ENCODE measurements around the gene ZNF599. TPM values are rescaled to one million over a fixed set of nuclear protein-coding genes. Genes with fewer than 3 reads are reported as not detected.
"Not testable (repeated sequence)": the region's sequence is repeated elsewhere in the genome, so short reads cannot be mapped to it uniquely, and the experiment has no call there.

Gene ZNF599
- 5.3 TPM for polyA plus RNA-seq (2013, experiment 1 of 2; ENCODE audit: insufficient read length)
- polyA plus RNA-seq (2013, experiment 2 of 2; ENCODE audit: insufficient read length) = 5.7 TPM

DNA sequence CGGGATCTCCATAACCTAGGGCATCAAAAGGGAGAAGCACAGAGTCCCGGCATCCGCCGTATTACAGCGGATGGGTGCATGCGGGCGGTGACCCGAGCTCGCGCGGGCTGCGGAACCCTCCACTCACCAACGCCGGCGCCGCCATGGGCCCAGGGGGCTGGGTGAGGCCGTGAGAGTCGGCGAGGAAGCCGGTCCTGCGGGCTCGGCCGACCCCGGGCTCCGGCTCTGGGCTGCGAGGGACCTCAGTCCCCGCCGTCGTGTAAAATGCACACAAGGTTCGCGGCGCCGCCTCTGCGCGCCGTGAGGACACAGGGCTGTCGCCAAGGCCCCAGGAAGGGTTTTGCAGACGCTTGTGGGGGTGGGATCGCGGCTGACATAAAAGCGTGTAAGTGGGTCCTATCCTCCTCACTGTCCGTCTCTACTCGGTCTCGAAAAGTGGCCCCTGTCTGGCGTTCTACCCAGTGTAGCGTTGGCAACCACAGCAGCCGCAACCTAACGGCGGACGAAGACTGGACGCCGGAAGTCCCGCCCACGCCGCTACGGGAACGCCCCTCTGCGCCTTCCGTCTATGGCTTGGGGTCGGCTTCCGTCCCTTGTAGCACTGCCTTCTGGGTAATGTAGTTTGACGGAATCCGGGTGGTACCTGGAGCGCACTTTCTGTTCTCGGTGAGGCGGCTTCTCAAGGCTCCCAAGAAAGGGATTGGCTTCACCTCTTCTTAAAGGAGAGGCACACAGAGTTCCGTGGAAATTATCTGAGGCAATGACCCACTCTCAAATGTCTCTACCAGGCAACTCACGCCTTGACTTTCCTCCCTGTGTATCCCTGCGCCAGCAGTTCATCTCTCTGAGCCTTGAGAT, at the start of gene ZNF599:
Gene ZNF599 (minus strand): TSS at position 519 of the 858 bp plus-strand sequence. CDS start 374 bp downstream, at position 145.
- peak; percentile 89 for DNase-seq

DNA sequence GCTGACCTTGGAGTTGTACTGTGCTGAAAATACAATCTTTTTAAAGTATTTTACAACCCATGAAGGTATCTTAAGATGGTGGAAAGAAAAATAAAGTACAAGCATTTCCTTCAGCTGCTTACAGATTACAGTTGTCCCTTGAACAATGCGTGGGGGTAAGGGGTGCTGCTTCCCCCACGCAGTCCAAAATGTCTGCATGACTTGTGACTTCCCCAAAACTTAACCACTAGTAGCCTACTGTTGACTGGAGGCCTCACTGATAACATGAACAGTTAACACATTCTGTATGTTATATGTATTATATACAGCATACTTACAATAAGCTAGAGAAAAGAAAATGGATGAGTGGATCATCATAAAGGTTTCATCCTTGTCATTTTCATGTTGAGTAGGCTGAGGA, 45.3 kb upstream of the ZNF599 start:
- DNase-seq = no peak

DNA sequence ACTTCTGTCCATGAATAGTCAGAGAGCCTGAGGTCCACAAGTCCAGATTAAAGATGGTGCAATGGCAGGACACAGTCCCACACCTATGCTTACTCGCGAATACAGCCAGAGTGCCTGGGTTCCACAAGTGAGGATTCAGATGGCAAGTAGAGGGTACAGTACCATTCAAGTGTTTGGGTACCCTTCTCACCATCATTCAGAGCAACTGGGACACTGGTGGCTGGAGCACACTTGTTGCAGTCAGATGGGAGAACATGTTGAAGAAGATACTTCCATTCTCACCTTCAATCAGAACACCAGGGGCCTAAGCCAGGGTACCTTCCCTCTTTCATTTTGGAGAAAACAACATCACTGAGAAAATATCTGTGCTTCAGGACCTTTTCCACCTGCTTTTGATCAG, 43.7 kb upstream of the ZNF599 start:
- DNase-seq = no peak

DNA sequence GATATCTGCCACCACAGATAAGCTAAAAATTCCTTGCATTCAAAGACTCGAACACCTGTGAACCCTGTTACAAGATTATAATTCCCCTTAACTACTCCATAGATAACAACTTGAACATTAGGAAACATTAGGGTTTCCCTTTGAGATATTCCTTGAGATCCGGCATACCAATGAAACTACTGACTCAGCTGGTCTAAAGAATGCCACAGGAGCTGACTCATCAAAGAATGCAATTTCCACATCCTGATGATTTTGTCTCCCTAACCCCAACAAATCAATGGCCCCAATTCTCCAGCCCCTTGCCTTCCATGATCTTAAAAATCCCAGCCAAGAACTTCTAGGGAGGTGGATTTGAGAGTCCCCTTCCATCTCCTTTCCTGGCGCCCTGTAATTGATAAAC, 35.6 kb upstream of the ZNF599 start:
- peak; percentile 49 for DNase-seq

DNA sequence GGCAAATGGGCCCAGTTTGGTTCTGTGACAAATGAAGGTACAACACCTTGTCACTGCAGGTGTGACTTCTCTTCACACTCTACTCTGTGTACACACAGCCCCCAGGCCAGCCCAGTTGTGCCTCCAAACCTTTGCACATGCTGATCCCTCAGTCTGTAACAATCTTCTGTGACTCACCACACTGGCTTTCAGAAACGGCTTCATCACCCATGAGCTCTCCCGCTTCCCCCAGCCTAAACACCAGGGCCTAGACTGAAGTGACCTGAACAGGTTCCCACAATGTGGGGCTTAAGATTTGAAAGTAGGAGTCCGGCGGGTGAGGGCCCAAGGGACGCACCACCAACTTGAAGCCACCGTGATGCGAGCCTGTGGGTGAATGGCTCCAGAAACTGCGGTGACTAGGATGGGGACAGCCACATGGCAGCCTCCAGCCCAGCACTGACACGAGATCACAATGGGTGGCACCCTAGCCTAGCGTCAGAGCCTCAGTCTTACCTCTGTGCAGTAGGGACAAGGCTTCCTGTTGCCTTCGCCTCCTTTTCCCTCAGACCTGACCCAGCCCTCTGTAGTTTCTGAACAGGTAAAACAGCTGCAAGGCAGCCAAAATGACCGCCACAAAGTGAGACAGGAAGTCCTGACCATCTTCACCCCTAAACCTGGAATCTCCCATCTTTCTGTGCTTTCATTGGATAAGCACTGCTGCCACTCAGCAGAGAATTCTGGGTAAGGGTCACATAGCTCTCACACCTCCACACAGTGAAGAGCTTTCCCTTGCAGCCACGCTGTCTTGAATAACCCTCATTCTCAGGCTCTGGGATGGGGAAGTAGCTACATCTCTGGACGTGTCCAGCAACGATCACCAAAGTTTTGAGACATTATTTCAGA, 34.2 kb upstream of the ZNF599 start:
- DNase-seq = no peak

DNA sequence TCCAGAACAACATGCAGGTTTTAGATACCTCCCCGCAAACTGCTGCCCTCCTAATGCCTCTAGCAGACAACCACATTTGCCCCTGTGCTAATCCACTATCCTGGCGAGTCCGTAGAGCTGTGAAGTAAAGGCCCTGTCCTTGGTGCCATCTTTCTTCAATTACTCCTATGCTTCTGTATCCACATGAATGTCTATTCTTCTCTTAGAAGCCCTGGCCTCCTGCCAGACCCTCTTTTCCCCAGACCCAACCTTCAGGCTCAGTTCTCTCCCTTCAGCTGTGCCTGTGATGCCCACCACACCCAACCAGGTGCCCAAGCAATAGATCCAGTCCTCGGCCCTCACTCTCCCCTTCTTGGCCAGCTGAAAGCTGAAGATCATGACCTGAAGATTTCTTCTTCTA, 31.1 kb upstream of the ZNF599 start:
- DNase-seq = no peak

DNA sequence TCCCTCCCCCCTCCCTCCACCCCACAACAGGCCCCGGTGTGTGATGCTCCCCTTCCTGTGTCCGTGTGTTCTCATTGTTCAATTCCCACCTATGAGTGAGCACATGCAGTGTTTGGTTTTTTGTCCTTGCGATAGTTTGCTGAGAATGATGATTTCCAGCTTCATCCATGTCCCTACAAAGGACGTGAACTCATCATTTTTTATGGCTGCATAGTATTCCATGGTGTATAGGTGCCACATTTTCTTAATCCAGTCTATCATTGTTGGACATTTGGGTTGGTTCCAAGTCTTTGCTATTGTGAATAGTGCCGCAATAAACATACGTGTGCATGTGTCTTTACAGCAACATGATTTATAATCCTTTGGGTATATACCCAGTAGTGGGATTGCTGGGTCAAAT, 23.9 kb upstream of the ZNF599 start:
- not testable (repeated sequence) for DNase-seq

DNA sequence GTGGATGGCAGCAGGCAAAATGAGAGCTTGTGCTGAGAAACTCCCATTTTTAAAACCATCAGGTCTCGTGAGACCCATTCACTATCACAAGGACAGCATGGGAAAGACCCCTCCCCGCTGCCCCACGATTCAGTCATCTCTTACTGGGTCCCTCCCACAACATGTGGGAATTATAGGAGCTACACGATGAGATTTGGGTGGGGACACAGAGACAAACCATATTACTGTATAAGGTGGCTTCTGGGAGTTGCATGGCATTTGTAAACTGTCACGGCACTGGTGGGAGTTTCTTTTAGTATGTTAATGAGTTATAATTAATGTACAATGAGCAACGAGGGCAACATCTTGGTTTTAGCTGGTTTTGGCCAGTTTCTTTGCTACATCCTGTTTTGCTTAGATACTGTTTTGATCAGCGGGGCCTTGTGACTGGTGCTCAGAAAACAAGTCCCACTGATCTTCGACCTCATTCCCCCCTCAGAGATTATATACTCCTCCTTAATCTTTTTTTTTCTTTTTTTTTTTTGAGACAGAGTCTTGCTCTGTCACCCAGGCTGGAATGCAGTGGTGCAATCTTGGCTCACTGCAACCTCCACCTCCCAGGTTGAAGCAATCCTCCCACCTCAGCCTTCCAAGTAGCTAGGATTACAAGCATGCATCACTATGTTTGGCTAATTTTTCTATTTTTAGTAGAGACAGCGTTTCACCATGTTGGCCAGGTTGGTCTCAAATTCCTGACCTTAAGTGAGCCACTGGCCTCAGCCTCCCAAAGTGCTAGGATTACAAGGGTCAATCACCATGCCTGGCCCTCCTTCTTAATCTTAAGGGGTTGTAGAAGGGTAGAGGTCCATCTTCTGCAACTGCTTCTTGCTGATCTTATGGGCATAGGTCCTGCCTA, 21.3 kb upstream of the ZNF599 start:
- DNase-seq = no peak

DNA sequence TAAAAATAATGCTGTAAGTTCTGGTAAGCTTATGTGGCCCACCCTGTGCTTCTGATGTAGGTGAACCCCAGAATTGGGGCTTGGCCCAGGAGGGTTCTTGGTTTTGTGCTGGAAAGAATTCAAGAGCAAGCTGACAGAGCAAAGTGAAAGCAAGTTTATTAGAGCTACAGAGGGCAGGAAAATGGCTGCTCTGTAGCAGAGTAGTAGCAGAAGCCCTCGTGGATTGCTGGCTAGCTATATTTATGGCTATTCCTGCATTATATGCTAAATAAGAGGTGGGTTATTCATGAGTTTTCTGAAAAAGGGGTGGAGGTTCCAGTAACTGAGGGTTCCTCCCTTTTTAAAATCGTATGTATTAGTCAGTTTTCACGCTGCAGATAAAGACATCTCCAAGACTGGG, 20.6 kb upstream of the ZNF599 start:
- no peak for DNase-seq

DNA sequence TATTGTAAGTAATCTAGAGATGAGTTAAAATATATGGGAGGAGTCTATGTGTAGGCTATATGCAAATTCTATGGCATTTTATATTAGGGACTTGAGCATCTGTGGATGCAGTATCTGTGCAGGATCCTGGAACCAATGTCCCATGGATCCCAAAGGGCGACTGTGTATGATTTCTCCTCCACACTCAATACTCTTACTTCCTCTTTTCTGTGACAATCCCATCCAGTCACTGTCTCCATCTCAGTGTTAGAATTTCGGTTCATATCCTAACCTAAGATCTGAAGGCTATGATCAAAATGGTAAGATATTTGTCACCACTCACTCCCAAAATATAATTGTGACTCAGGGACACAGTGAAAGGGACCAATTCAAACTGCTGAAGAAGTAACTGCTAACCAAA, 15.1 kb upstream of the ZNF599 start:
- no peak for DNase-seq

DNA sequence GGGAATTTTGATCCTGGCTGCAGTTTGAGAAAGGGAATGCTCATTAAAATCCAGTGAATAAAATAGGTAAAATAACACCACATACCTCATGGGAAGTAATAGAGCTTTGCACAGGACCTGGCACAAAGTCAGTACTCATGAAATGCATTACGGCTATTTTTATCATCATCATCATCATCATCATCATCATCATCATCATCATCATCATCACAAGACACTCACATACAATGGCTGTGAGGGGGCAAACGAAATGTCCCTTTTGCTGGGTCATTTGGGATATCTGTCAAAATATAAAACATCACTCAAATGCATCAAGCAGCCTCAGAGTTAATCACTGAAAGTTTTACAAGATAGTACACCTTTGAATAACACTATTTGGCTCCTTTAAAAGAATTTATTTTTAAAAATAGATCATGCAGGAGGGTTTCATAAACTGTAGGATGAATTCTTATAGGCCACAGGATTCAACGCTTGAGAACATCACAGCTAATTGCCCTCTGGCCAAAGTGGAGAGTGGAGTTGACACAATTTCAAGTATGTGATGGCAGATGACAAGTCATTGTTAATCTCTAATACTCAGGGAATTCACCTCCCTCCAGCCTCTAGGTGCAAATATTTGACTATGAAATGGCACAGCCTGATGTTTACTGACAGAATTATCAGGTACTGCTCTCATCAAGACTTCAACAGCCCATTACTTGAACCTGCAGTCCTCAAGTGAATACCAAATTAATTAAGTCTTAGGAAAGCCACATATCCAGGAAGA, 14.2 kb upstream of the ZNF599 start:
- no peak for DNase-seq

DNA sequence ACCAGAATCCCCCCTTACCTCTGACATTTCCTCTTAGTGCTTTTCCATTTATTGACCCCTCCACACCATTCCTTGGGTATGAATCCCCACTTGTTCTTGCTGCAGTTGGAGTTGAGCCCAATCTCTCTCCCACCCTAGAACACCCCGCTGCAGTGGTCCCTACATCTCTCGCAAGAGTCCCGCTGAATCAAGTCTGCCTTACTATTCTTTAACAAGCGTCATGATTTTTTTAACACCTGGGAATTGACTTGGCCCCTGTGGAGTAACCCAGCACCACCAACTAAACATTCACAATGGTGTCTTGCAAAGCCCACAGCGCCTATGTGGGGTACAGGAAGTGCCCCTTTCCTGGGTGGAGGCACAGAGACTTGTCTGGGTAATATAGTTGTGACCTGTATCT, 13.2 kb upstream of the ZNF599 start:
- DNase-seq = no peak

DNA sequence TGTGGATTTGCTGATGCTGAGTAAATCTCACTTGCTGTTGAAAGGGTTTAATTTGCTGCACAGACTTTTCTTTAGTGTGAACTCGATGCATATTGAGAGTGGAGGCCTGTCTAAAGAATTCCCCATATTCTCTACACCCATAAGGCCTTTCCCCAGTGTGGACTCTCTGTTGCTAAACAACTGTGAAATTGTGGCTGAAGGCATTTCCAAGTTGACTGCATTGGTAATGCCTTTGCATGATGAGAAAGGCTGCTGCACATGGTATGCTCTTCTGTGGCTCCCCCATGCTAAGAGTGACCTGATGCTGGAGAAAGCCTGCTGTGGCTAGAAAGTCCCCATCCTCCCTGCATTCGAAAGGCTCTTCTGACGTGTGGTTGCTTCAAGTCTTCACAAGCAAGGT, 6.6 kb upstream of the ZNF599 start:
- no peak for DNase-seq

DNA sequence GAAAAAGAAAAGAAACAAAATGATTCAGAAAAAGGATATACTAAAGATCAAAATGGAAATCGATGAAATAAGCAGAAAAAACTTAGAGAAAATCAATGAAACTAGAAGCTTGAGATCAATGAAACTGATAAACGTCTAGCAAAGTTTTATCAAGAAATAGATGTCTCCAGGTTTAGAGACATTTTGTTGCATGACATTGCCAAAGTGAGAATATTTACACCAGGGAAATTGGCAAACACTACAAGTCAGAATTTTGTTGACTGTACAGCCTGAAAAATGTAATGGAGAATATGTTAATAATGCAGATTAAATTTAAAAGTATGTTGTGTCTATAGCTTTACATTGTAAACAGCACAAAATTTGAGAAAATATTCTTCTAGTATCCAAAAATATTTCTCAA, 5.3 kb upstream of the ZNF599 start:
- DNase-seq = no peak

DNA sequence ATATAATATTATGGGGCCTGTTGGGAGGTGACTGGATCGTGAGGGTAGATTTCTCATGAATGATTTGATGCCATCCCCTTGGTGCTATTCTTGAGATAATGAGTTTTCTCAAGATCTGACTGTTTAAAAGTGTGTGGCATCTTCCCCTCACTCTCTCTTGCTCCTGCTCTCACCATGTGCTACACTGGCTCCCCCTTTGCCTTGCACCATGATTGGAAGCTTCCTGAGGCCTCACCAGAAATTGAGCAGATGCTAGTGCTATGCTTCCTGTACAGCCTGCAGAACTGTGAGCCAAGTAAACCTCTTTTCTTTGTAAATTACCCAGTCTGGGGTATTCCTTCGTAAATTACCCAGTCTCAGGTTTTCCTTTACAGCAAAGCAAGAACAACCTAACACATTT, 1.8 kb upstream of the ZNF599 start:
- no peak for DNase-seq

DNA sequence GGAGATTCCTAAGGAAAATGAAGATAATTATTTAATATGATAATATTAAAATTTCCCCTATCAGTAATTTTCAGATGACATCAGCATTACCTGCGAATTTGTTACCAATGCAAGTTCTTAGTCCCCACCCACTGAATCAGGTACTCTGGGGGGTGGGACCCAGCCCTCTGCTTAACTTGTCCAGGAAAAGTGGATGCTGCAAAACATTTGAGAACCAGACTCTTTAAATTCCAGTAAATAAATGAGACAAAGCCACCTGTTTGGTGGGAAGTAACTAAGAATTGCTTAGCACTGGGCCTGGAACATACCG, 495 bp upstream of the ZNF599 start:
- DNase-seq = no peak

DNA sequence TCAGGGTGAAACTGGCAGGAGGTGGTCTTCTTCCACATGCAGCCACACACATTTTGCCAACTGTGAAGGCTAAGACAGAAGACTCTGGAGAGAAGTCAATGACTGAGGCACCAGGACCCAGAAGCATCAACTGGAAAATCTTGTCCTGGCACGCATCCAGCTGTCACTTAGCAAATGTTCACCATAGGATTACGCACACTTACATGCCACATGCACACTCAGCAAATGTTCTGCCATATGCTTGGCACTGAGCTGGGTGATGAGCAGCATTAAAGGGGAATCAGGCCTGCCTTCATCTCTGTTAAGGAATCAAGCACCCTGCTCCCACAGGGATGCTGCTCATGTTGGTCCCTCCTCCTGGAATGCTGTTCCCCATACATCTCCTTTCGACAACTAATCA, 5.1 kb downstream of the ZNF599 start:
- DNase-seq = no peak

DNA sequence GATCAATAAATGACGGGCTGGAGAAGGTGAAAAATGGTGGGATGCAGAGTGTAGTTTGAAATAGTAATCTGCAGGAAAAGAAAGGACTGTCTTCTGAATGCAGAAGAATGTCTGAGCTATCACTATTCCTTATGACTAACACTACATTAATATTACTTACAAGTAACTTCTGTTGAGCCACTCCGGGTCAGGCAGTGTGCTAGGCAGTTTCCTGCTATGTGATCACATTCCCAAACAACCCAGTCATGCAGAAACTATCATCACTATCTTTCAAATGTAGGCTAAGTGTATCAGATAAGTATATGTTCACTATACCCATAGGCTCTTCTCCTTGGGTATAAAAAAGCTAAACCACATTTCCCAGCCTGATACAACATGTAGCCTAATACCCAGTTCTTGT, 6.6 kb downstream of the ZNF599 start:
- DNase-seq = no peak

DNA sequence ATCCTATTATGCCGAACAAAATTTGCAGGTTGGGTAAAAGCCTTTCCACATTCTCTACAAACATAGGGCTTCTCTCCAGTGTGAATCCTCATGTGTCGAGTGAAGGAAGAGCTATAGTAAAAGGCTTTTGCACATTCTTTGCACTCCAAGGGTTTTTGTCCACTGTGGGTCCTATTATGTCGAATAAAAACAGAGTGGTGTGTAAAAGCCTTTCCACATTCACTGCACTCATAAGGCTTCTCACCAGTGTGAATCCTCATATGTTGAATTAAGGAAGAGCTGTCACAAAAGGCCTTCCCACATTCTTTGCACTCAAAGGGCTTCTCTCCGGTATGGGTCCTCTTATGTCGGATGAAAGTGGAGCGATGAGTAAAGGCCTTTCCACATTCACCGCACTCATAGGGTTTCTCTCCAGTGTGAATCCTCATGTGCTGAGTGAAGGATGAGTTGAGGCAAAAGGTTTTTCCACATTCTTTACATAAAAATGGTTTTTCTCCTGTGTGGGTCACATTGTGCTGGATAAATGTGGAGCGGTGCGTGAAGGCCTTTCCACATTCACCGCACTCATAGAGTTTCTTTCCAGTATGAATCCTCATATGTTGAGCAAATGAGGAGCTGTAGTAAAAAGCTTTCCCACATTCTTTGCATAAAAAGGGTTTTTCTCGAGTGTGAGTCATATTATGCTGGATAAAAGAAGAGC, 13.6 kb downstream of the ZNF599 start:
- DNase-seq = no peak

DNA sequence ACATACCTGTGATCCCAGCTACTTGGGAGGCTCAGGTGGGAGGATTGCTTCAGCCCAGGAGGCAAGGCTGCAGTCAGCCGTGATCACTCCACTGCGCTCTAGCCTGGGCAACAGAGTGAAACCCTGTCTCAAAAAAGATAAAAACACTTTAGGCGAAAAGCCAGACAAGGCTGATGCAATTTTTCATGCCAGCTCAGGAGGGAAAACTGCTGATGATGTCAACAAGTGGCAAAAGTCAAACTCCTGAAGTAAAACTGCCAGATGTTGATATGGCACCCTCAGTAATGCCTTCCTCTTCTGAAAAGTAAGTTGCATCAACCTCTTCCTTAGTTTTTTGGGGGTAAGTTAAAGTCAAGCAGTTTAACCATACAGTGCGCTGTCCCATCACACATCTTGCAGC, 15.6 kb downstream of the ZNF599 start:
- DNase-seq = no peak
